Right hindlimb (tissue), 1 donor: ENCODE measurements around the gene IFI27.

Experiments
- DNase-seq: peaks from one replicate; pipeline ENCODE4 v3.0.0-alpha.2; 2018

IFI27 gene

GRCh38 chr14:94158239-94158883 is 47.8 kb downstream of the IFI27 start:
- DNase-seq, result no peak

- DNase-seq, result no peak
Measured at GRCh38 chr14:94161058-94161457, 50.5 kb downstream of the IFI27 start.

GRCh38 chr14:94161981-94162380 is 51.4 kb downstream of the IFI27 start:
- DNase-seq, result no peak

GRCh38 chr14:94162466-94162865 is 51.9 kb downstream of the IFI27 start:
- DNase-seq, result no peak

GRCh38 chr14:94163796-94164195 is 53.3 kb downstream of the IFI27 start:
- no peak for DNase-seq

GRCh38 chr14:94164685-94165431 is 54.3 kb downstream of the IFI27 start:
- DNase-seq, result peak; percentile 40

GRCh38 chr14:94165744-94166143 is 55.2 kb downstream of the IFI27 start:
- DNase-seq, result no peak
